Right lobe of liver (tissue), 6 donors: ENCODE data around the gene MAML2. TPM values are rescaled to one million over a fixed set of nuclear protein-coding genes. Genes with fewer than 3 reads are reported as not detected.
A peak's percentile ranks its signal among the peaks of the same experiment; 100 is the strongest.

Experiments
- ATAC-seq, 4 donors: fragments of 200-7000 bp; cut with Tn5 transposase; one replicate each; pipeline ENCODE4 v1.9.1; 2020; ENCODE audit warnings: mild to moderate bottlenecking in 4 of 4, moderate library complexity in 4 of 4
- DNase-seq, 3 donors: peaks; one replicate each; pipeline ENCODE4 v3.0.0-alpha.2; 2020
- H3K27ac ChIP-seq, 3 donors: fragments of 200-600 bp; one replicate each; pipeline ENCODE4 v1.8.0; 2022
- H3K27me3 ChIP-seq, 2 donors: fragments of 200-600 bp; one replicate each; pipeline ENCODE4 v1.8.0; 2022
- H3K36me3 ChIP-seq, 4 donors: fragments of 200-600 bp; sonication (generic) in 1 of 4; one replicate each; pipeline versions ENCODE4 v1.5.1 to v1.8.0; 2017 to 2022; ENCODE audit warnings: control low read depth in 1 of 4
- H3K4me1 ChIP-seq, 4 donors: fragments of 200-600 bp; sonication (generic) in 1 of 4; one replicate each; pipeline versions ENCODE4 v1.5.1 to v1.8.0; 2017 to 2022; ENCODE audit warnings: control low read depth in 1 of 4
- H3K4me3 ChIP-seq, 3 donors: fragments of 200-600 bp; one replicate each; pipeline ENCODE4 v1.8.0; 2022
- H3K9me3 ChIP-seq, 4 donors: fragments of 200-600 bp; sonication (generic) in 1 of 4; one replicate each; pipeline versions ENCODE4 v1.5.1 to v1.8.0; 2017 to 2022; ENCODE audit warnings: control low read depth in 1 of 4
- POLR2A ChIP-seq: fragments of 450-650 bp; IDR thresholded peaks from one replicate; pipeline ENCODE4 v1.6.1; 2017; ENCODE audit warnings: antibody characterized with exemption, mild to moderate bottlenecking
- WGBS: methylation state at CpG from one replicate; pipeline ENCODE4 v1.1.6; 2018; ENCODE audit warnings: low coverage, low lambda C conversion rate; ENCODE audit not compliant: insufficient coverage; ENCODE audit errors: missing lambda C conversion rate; 5-methylcytosine and 5-hydroxymethylcytosine counted together
- intact Hi-C, 2 donors: fragments of 100-400 bp; cut with DNase I; formaldehyde crosslinking; loops; one replicate each; pipeline versions ENCODE4 v1.11.2 to v1.14.1; 2022
- total RNA-seq, 6 experiments: library from RNA; depleted of rRNA in 2 of 6; stranded (reverse); fragments of >200 nt in 2 of 6; fragmentation: NEBNext Ultra II Directional in 3 of 6; extraction: Animal tissue kit (Norgen Biotek cat#: 25700) in 3 of 6; gene quantifications; one replicate each; pipeline versions ENCODE4 v1.1.0 to v1.2.4, GENCODE V29; 2016 to 2023
- TF ChIP-seq, protein P1 (sequence below), 4 donors: fragments of 200-600 bp in 3 of 4; fragments of 450-650 bp in 1 of 4; IDR thresholded peaks; one replicate each; pipeline versions ENCODE4 v1.5.1 to v1.8.0; 2016 to 2022; ENCODE audit warnings: antibody characterized with exemption in 4 of 4, mild to moderate bottlenecking in 2 of 4
- donor health status: DM: no; HTN: yes; CAD: no.
- donor health status: DM: no; HTN: no; CAD: no.
- donor health status: DM: no; HTN: no; CAD: no.
- donor health status: DM: no; HTN: yes; CAD: no.
- donor health status: DM: no; HTN: yes; CAD: no.

Gene MAML2
- total RNA-seq, 6 experiments from 2014 or later = 0.92 to 2.3 (median 1.9) TPM

- no peak overlapping the region for H3K27ac ChIP-seq
- intact Hi-C loops = no loop called here
- peaks cover 0 to 26% (median 0%) of the 10 kb centered on the region in 4 donors for H3K36me3 ChIP-seq
- H3K27me3 ChIP-seq = no peaks in the 10 kb centered on the region
- TF ChIP-seq, protein P1, sequence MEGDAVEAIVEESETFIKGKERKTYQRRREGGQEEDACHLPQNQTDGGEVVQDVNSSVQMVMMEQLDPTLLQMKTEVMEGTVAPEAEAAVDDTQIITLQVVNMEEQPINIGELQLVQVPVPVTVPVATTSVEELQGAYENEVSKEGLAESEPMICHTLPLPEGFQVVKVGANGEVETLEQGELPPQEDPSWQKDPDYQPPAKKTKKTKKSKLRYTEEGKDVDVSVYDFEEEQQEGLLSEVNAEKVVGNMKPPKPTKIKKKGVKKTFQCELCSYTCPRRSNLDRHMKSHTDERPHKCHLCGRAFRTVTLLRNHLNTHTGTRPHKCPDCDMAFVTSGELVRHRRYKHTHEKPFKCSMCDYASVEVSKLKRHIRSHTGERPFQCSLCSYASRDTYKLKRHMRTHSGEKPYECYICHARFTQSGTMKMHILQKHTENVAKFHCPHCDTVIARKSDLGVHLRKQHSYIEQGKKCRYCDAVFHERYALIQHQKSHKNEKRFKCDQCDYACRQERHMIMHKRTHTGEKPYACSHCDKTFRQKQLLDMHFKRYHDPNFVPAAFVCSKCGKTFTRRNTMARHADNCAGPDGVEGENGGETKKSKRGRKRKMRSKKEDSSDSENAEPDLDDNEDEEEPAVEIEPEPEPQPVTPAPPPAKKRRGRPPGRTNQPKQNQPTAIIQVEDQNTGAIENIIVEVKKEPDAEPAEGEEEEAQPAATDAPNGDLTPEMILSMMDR (IDR thresholded peaks at IDR 0.05) = no peak
- TF ChIP-seq POLR2A = no peak
- H3K4me1 ChIP-seq = no peaks in the 10 kb centered on the region
- no peak overlapping the region for H3K4me3 ChIP-seq
- H3K9me3 ChIP-seq = no peaks in the 10 kb centered on the region
- no peak for ATAC-seq
- 96% methylated on average over 3 of the region's 3 CpGs for WGBS
- no peak for DNase-seq
Observed at GRCh38 chr11:96358321-96358720, 15.3 kb upstream of the MAML2 start.

GRCh38 chr11:96357794-96358193, 14.8 kb upstream of the MAML2 start:
- WGBS = 90% methylated on average over 1 of the region's 1 CpG
- H3K4me1 ChIP-seq = no peaks in the 10 kb centered on the region
- DNase-seq = no peak
- H3K36me3 ChIP-seq = peaks cover 0 to 31% (median 0%) of the 10 kb centered on the region in 4 donors
- no peaks in the 10 kb centered on the region for H3K27me3 ChIP-seq
- H3K4me3 ChIP-seq = no peak overlapping the region
- intact Hi-C loops = no loop called here
- TF ChIP-seq POLR2A = no peak
- TF ChIP-seq, protein P1 (IDR thresholded peaks at IDR 0.05) = no peak
- no peak overlapping the region for H3K27ac ChIP-seq
- no peak for ATAC-seq
- H3K9me3 ChIP-seq = no peaks in the 10 kb centered on the region

DNA sequence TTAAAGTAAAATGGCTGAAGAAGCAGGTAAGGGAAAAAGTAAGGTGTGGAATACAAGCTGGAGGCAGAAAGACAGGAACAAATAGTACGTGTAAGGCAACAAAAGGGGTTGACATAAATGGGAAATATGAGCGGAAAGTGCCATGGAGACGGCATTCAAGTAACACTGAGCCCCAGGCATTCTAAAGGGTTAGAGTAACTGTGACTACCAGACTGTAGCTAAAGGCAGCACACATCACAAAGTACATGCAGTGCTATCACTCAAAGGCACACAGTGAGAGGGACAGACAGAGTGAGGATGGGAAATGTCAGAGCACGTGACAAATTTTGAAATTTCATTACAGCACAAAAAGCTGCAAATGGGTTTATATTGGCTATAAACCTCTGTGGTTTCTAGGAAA, 13.9 kb upstream of the MAML2 start:
- H3K4me1 ChIP-seq = no peaks in the 10 kb centered on the region
- no peaks in the 10 kb centered on the region for H3K9me3 ChIP-seq
- WGBS = 100% methylated on average over 4 of the region's 4 CpGs
- intact Hi-C loops = no loop called here
- no peak overlapping the region for H3K27ac ChIP-seq
- no peaks in the 10 kb centered on the region for H3K27me3 ChIP-seq
- no peak for DNase-seq
- no peak for ATAC-seq
- no peak overlapping the region for H3K4me3 ChIP-seq
- no peak for TF ChIP-seq POLR2A
- TF ChIP-seq, protein P1 (IDR thresholded peaks at IDR 0.05) = no peak
- peaks cover 0 to 33% (median 0%) of the 10 kb centered on the region in 4 donors for H3K36me3 ChIP-seq

DNA sequence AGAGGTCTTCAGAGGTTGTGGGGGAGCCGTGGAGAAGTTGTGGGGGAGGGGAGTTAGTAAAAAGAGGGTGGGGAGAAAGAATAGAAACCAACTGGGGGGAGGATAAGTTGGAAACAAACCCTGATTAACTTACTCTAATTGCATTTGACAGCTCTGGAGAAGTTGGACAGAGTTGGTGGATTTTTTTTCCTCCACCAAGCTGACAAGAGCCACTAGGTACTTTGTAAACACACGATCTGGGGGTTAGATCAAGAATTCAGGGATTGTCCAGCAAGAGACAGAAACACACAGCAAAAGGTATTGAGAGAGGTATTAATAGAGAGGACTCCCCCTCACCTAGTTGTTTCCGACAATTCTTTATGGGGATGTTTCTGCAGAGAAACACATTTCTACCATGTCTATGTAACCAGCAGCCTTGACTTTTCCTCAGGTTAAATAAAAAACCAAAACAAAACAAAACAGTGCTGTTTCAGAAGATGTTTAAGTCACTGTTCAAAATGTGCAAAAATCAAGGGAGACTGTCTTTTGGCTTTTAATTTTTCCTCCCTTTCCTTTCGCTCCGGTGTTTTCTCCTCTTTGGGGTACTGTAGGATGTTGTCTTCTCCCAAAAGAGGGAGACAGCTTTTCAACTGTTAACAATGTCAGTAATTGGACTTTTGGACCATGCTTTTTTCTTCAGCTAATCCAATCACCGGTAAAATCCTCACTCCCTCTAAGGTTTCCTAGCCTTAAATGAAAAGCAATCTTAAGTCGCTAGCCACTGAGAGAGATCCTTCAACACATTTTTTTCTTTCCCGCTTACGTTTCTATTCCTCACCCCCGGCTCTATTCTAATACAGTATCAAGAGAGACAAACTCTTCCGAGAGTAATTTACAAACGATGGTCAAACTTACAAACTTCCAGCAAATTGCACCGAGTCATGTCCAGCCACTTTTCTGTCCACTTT, 708 bp downstream of the MAML2 start:
- Histone ChIP-seq H3K27ac (peak overlapping the region; percentile 18 to 66 (median 60)), H3K36me3 (no peaks in the 10 kb centered on the region), H3K27me3 (no peaks in the 10 kb centered on the region), H3K4me3 (peak overlapping the region; percentile 51 to 60 (median 59)), H3K9me3 (no peaks in the 10 kb centered on the region), H3K4me1 (no peaks in the 10 kb centered on the region)
- DNase-seq (no peak), ATAC-seq (peak in 2 of 4 donors; percentile 2 to 3)
- intact Hi-C loops = no loop called here
- 4% methylated on average over 13 of the region's 13 CpGs for WGBS
- no peak for TF ChIP-seq POLR2A
- TF ChIP-seq, protein P1 (IDR thresholded peaks at IDR 0.05) = no peak
